GM21528 (cell line): ENCODE data around the gene MED12L.

Experiments used
- ATAC-seq: cut with Tn5 transposase; IDR thresholded peaks from one replicate; pipeline ENCODE4 v1.9.1; 2021; ENCODE audit warnings: mild to moderate bottlenecking, moderate library complexity; ENCODE audit not compliant: unreplicated experiment, low FRiP score

MED12L gene

DNA sequence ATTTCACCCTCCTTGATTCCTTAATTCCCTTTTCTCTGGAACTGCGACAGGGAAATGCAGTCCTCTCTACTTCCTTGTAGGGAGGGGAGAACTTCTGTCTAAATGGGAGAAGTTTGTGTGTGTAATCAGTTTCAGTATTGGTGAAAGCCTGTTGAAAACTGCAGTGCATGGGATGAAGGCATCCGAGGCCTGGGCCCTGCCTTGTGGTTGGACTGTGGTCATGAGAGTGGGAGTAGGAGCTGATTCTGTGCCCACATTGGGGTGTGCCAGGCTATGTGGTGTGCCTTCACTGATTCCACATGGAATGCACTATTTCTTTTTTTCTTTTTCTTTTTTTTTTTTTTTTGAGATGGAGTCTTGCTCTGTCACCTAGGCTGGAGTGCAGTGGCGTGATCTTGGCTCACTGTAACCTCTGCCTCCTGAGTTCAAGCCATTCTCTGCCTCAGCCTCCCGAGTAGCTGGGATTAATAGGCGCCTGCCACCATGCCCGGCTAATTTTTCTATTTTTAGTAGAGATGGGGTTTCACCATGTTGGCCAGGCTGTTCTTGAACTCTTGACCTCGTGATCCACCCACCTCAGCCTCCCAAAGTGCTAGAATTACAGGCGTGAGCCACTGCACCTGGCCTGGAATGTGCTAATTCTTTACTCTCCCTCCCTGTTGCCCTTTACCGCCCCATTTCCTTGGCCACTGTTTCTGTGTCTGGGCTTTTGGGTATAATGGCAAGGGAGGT, 84.7 kb downstream of the MED12L start:
- ATAC-seq: peak; percentile 42

DNA sequence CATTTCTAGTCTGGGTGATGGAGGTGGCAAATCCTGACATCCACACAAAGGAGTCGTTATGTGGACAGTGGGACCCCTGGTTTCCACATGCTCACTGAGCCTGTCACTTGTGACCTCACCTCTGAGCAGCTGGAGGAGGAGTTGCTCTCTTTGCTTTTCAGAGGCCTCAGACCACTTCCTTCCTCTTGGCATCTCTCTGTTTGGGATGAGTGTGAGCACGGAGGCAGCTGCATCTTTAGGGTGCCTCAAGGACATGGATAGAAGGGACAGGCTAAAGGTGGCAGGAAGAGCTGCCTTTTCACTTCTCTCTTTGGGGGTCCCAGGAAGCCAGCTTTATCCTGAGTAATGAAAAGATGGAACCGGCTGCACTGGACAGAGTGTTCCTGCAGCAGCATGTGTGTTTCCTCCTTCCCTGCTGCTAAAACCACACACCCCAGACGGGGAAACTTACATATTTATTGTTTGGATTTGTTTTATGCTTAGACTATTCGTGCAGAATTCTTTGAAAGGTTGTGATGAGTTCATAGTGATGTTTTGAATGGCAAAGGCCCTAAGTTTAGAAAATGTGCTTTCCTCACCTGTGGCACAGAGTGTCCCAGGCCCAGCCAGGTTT, 85.8 kb downstream of the MED12L start:
- peak; percentile 72 for ATAC-seq

DNA sequence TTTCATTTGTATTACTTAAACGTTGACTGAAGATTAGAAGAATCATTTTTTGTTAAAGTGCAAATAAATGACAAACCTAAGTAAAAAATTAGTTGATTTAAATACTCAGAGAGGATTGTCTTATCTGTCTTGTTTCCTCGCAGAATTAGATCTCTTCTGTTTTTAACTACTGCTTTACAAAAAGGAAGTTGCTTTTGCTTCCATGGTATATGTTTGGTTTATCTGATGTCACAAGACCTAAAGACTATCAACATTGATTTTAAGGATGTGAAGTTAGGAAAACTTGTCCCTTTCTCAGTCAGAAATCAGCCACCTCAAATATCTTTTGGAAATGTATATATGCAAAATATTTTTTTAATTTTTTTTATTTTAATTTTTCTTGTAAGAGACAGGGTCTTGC, 88.9 kb downstream of the MED12L start:
- no peak for ATAC-seq

DNA sequence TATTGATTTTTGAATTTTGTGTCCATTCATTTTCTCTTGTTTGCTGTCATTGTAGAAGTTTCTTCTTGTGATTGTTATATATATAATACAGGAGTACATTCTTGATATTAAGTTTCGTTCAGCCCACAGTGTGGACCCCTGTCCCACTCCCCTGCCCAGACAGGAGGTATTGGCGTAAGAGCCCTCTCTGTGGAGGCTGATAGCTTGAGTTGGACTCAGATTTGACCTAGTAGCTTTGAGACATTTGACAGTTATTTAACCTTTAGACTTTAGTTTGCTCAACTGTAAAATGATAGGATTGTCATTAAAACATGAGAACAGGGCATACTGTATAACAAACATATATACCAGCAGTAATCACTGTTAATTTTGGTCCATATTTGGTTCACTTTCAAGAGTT, 90.5 kb downstream of the MED12L start:
- no peak for ATAC-seq

DNA sequence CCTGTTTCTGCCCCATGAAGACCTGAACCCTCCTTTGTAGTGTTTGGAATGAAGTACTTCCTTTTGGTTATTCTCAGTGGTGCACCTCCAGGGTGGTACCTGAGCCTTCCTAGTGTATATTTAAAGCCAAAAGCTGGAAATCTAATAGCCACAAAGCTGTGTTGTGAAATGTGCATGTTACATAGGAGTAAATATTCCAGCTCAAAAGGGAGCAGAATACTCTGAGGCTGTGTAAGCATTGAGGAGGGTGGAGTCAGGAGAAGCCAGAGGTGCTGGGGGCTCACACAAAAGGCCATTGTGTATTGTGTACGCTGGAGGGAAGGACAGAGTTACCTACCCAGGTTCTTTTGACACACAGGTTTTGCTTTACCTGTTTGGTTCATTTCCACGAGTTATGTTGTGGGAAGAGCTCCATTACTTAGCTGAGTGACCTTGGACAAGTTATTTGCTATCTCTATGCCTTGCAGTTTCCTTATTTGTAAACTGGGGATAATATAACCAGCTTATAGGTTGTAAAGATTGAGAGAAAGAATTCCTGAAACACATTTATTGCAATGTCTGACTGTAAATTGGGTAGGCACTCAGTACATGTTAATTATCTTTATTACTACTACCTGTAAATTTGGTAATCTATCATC, 92.9 kb downstream of the MED12L start:
- no peak for ATAC-seq

DNA sequence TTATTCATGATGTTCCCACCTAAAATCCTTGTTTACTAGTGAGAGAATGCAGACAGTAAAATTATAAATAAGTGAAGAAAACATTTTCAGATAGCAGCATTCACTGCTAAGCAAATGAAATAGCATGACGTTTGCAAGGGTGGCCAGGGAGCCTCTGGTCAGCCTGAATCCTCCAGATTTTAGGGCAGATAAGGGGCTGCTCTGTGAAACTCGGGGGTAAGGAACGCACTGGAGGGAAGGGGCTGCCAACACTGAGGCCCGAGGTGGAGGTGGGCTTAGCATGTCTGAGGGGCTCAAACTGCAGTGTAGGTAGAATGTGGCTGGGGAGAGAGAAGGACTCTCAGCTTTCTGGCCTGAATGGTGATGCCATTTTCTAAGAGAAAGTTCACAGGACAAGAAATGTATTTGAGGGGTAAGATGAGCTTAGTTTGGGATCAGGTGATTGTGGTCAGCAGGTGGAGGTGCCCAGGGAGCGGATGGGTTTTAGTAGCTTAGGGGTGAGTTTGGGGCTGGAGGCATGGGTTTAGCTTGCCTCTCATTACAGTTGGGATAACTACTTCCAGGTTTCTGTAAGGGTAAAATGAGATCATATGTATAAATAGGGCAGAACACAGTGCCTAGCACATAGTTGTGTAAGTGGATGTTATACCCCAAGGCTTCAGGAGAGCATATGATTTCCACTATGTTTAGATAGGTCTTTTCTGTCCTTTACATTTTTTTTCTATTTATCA, 97.0 kb downstream of the MED12L start:
- ATAC-seq: no peak

DNA sequence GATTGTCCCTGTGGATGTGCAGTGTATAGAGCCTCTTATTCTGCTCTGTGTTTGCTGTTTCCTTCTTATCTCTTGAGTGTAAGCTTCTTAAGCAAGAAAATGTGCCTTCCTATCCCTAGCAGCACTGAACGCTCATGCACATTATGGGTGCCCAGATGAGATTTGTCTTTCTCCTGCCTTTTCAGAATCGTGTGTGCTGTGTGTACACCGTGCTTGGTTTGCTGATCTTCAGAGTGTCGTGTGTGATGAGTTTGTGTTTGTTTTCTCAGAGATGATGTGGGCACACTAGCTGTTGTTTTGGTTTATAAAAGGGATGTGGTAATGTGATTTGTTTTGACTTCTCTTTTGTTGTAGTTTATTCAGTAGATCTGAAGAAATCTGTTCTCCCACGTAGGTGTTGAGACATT, 97.8 kb downstream of the MED12L start:
- ATAC-seq: no peak

DNA sequence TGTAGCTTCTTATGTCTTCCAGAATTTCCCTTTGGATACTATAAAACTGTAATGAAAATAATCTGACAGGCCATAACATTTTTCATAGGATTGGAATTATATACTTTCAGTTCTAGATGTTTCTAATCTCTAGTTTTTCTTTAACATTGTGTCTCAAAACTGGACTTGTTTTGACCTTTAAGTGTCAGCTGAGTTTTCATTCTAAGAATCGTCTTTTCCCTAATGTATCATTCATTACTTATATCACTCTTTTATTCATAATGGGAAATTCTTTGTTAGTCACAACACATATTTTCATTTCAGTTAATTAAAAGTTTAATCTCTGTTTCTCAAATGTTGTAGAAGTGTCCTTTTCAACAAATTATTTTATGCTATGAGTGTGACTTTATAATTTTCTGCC, 105.6 kb downstream of the MED12L start:
- no peak for ATAC-seq

DNA sequence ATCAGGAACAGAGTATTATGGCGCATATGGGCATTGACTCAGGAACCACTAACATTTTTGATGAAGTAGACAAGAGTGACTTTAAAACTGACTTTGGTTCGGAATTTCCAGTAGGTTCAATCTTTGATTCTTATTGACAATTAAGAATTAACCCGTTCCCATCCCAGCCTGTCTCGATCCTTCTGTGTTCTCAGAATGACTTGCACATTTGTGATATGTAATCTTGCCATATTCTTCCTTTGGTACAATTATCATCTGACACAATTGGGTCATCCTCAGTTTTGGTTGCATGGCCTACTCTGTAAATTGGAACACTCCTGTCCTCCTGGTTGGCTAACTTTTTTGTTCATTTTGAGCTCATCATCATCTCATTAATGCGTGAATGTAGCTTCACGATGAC, 107.1 kb downstream of the MED12L start:
- no peak for ATAC-seq

DNA sequence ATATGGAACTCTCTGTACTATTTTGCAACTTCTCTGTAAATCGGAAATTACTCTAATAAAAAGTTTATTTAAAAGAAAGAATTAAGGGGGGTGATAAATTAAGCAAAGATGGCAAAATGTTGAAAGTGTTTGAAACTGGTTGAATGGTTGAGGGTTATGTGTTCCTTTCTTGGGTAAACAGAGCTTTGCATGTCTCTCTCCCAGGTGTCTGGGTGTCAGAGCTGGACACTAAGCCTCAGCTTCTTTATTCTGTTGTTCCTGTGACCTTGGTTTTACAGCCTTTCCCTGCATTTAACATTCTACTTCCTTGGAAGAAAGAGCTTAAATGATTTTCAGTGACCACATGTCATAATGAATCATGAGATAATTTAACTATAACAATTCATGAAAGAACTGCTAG, 110.4 kb downstream of the MED12L start:
- no peak for ATAC-seq

DNA sequence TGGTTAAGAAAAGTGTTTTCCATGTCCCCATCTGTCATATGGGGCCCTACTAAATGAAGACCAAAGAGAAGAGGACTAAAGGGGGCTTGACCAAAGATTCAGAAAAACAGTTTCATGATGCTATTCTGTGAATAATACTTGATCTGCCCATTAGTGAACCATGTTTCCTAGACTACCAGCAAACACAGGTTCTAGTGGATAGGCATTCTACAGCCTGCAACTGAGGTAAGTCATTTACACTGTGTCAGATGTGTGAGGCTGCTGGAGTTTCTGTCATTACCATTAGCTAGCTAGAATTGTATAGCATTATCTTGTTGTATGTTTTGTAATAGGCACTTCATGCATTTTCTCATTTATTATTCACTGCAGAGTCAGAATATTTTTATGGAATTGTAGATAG, 111.0 kb downstream of the MED12L start:
- no peak for ATAC-seq

DNA sequence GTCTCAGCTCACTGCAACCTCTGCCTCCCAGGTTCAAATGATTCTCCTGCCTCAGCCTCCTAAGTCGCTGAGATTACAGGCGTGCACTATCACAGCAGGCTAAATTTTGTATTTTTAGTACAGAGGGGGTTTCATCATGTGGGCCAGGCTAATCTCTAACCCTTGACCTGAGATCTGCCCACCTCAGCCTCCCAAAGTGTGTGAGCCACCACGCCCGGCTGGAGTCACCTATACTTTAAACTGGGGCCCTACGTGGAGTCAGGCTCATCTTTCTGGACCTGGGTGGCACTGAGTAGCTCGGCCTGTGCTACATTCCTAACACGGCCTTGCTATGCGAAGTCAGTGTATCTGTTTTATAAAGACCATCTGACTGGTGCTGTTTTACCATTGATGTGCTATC, 111.8 kb downstream of the MED12L start:
- no peak for ATAC-seq

DNA sequence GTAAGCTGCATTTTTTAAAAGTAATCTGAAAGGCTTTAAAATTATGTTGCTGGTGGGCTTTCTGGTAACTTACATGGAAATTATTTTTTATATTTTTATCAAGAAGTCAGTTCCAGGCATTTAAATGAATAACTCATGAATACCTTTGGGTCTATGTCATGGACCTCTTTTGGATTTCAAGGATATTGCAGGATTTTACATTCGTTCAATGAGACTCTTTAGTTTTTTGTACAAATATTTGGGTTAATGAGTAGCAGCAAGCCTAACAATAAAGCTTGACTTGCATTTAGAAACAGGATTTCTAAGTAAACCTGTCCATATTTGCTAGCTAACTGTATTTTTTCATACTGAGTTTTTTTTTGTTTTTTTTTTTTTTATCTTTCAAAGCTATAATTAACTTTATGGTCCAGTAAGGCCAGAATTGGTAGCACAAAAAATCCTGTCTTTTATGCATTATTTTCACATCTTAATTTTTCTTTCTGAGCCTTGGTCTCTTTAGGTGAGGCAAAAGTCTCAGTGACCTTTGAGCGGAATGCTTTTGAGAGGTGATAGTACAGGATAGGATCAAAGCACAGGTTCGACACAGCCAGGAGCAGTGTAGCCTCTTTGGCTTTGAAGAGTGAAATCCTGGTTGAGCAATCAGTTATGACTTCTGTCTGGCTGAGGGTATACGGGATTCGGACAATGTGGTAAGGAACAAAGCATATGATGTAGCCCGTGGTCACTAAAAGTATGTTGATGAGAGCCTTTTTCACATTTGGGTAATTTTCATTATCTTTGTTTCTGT, 112.7 kb downstream of the MED12L start:
- no peak for ATAC-seq

DNA sequence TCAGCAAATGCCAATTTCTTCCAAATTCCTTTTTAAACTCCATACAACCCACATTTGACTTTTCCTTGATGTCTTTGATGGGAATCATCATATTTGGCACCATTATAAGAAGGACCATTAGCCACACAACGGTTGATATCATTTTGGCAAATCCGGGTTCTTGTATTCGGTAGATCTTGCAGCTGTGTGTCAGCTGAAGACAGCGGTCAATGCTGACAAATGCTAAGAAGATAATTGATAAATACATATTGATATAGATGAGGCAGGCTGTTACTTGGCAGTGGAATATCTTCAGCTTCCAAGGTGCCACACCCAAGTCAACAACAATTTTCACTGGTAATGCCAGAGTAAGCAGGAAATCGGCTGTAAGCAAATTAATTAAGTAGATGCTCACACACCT, 113.4 kb downstream of the MED12L start:
- no peak for ATAC-seq

DNA sequence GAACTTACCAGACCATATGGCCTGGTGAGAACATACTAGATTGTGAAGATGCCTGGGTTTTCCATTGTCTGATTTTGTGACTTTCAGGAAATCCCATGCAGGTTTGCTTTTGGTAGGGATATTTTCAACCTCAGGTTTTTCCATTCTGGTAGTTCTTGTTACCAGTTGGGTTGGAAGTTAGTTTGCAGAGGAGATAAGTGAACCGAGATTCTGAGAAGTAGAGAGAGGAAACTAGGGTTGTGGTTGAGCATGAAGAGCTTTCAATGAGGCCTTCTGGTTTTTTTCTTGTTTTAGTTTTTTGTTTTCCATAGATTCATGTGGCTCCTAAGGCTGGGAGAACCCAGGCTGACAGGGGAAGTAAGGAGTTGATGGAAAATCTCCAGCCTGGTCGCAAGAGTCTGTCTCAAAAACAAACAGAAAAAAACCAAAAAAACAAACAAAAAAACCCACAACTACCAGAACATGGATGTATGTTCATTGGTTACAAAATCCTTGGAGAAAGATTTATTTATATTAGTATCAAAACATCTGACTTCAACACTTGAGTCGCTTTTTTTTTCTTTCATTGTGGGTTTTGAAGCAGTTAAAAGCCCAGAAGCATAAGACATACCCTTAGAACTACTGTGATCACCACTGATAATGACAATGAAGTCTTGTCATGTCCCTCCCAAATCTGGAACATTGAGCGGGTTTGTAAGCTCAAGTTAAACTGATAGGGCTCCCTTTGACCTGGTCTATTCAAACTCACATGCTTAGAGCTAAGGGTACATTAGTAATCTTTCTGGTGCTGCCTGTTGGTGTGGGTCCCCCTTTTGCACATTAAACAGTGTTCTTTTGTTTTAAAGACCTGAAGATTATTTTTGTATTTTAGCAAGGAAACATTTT, 114.3 kb downstream of the MED12L start:
- no peak for ATAC-seq

DNA sequence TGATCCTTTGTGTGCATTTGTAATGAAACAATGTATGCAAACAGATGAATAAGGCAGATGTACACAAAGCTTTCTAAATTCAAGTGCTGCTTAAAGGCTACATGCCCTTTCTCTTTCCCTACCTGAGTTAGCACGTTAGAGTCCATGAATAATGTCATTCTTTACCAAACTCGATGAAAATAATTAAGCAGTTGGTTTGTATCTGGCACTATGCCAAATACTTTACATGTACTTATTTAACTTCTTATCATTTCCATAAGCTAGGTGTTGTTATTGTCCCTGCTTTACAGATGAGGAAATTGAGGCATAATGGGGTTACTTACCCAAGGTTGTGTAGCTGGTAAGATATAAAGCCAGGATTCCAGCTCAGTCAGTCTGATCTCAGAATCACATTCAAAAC, 115.1 kb downstream of the MED12L start:
- ATAC-seq: no peak

DNA sequence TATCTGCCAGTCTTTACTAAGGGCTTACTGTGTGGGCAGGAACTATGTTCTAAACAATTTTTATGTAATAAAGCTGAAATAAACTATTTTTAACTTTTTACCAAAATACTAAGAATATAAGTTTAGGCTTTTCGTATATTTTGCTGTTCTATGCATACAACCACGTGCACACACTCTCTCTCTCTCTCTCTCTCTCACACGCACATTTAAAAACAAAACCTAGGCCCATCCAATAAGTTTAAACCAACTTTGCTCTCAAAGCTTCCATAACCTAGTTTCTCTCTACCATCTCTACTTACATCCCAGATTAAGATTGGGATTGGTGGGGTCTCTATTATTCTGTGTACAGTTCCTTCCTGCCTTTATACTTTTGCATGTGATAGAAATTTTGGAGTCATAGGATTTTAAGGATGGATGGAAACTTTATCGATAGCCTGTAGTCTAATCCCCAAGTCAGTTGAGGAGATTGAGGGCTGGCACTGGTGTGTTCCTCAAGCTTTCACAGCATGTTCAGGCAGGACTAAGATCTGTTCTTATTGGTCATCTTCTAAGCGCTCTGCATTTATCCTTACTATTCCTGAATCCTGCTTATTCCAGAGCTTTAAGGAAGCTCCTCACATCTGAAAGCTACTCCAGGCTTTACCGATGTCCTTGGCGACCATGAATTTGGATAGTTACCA, 115.7 kb downstream of the MED12L start:
- no peak for ATAC-seq

DNA sequence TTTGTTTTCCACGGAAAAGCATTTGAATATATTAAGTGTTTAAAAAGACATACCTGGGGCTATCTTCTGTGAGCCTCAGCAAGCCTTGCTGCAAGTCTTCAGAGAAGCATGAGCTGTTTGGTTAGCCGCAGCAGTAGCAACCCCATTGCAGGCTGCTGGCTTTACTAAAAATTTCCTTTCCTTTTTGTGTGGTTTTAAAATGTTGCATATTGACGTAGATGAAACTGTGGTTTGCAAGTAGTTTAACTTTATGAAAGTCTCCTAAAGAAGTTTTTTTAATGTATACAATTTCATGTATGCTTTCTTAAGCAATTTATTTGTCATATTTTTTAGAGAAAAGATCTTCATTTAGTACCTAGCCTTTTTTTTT, 117.6 kb downstream of the MED12L start, which contains the start of gene GPR171:
Gene GPR171 (minus strand): TSS at position 166 of the 370 bp plus-strand sequence. CDS start 3,830 bp downstream, outside the sequence.
- peak; percentile 90 for ATAC-seq
